Measurements from ENCODE around the gene POLR3C.

DNA sequence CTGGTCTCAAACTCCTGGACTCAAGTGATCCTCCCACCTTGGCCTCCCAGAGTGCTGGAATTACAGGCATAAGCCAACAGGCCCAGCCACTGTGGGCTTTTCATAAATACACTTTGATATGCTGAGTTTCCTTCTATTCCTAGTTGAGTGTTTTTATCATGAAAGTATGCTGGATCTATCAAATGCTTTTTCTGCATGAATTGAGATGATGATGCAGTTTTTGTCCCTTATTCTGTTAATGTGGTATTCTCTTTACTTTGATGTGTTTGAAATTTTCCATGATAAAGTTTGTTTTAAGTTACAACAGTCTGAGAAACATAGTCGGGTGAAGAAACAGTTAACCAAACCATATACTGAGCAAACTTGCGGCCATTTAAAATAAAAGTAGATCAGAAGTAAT lies 24.2 kb upstream of the POLR3C start:
- TF ChIP-seq EZH2phosphoT487 (conservative IDR thresholded peaks at IDR 0.05; ENCODE audit: low read length), result no peak
- TF ChIP-seq, protein P1, sequence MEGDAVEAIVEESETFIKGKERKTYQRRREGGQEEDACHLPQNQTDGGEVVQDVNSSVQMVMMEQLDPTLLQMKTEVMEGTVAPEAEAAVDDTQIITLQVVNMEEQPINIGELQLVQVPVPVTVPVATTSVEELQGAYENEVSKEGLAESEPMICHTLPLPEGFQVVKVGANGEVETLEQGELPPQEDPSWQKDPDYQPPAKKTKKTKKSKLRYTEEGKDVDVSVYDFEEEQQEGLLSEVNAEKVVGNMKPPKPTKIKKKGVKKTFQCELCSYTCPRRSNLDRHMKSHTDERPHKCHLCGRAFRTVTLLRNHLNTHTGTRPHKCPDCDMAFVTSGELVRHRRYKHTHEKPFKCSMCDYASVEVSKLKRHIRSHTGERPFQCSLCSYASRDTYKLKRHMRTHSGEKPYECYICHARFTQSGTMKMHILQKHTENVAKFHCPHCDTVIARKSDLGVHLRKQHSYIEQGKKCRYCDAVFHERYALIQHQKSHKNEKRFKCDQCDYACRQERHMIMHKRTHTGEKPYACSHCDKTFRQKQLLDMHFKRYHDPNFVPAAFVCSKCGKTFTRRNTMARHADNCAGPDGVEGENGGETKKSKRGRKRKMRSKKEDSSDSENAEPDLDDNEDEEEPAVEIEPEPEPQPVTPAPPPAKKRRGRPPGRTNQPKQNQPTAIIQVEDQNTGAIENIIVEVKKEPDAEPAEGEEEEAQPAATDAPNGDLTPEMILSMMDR (IDR thresholded peaks at IDR 0.05; ENCODE audit: insufficient read depth, low read length, poor library complexity, severe bottlenecking), result no peak
